Progenitor cell of endocrine pancreas (in vitro differentiated cells): ENCODE results near the gene MACROD2. TPM values are rescaled to one million over a fixed set of nuclear protein-coding genes. Genes with fewer than 3 reads are reported as not detected.

Experiments
- DNase-seq: peaks from one replicate; pipeline ENCODE4 v3.0.0; 2021; ENCODE audit warnings: low spot score; ENCODE audit not compliant: unreplicated experiment
- H3K27ac Mint-ChIP-seq: 2 replicates; pipeline ENCODE4 v1.8.0; 2021; ENCODE audit warnings: mild to moderate bottlenecking, moderate library complexity, mixed read lengths
- H3K27me3 Mint-ChIP-seq: 2 replicates; pipeline ENCODE4 v1.8.0; 2021; ENCODE audit warnings: mixed read lengths
- H3K36me3 Mint-ChIP-seq: 2 replicates; pipeline ENCODE4 v1.8.0; 2022; ENCODE audit warnings: mixed read lengths; ENCODE audit not compliant: insufficient read depth
- H3K4me1 Mint-ChIP-seq: 2 replicates; pipeline ENCODE4 v1.8.0; 2021; ENCODE audit warnings: low read depth, mixed read lengths
- H3K4me3 Mint-ChIP-seq: 2 replicates; pipeline ENCODE4 v1.8.0; 2021; ENCODE audit warnings: low read depth, mild to moderate bottlenecking, moderate library complexity, mixed read lengths
- H3K9me3 Mint-ChIP-seq: 2 replicates; pipeline ENCODE4 v1.8.0; 2021; ENCODE audit warnings: low read depth, mixed read lengths
- total RNA-seq: library from RNA; stranded (reverse); gene quantifications from 2 replicates; pipeline ENCODE4 v1.2.1, GENCODE V29; 2021
- TF ChIP-seq, protein P1 (sequence below): fragments of 200-600 bp; sonication (generic); IDR thresholded peaks from one replicate; pipeline ENCODE4 v1.5.0; 2021; ENCODE audit warnings: antibody characterized with exemption, mild to moderate bottlenecking; ENCODE audit not compliant: unreplicated experiment

The MACROD2 gene
- total RNA-seq, 1 donor from 2014 or later, result 7.6 TPM

DNA sequence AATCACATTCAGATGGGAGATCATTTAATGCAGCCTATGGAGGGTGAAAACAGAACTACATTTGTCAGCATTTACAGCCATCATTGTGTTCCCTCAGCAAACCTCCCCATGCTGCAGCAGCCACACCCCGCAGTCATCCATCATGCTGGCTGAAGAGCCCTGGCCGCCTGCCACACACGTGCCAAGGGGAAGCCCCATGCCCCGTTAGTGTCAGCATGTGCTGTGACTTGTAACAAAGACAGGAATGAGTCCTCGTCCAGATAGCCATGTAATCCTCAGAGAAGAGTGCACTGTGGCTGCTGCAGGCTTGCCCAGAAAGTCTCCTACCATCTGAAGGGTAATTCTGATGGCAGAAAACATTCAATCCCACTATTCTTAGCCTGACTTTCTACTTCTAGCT, 1480.2 kb downstream of the MACROD2 start:
- no peak overlapping the region for H3K4me3 Mint-ChIP-seq

DNA sequence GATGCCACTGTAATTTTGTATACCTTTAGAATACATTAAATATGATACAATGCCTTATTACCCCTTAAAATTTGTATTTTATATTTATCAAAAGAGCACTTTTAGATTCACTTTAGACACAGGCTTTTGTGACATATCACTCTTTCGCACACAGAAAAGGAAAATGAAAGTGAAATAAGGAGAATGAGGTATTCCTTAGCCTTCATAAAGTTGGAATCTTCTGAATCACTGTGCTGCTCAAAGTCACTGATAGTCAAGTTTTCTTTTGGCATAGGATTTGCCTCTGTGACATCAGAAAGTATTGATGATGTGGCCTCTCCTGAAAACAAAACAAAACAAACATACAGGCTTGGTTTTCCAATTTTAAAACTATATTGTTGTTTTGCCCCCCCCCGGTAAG, 1480.9 kb downstream of the MACROD2 start:
- Mint-ChIP-seq H3K27me3 (peaks cover 3% of the 10 kb centered on the region), H3K36me3 (no peaks in the 10 kb centered on the region), H3K4me1 (peaks cover 3% of the 10 kb centered on the region), H3K9me3 (peaks cover 3% of the 10 kb centered on the region), H3K4me3 (no peak overlapping the region), H3K27ac (no peak overlapping the region)
- TF ChIP-seq, protein P1, sequence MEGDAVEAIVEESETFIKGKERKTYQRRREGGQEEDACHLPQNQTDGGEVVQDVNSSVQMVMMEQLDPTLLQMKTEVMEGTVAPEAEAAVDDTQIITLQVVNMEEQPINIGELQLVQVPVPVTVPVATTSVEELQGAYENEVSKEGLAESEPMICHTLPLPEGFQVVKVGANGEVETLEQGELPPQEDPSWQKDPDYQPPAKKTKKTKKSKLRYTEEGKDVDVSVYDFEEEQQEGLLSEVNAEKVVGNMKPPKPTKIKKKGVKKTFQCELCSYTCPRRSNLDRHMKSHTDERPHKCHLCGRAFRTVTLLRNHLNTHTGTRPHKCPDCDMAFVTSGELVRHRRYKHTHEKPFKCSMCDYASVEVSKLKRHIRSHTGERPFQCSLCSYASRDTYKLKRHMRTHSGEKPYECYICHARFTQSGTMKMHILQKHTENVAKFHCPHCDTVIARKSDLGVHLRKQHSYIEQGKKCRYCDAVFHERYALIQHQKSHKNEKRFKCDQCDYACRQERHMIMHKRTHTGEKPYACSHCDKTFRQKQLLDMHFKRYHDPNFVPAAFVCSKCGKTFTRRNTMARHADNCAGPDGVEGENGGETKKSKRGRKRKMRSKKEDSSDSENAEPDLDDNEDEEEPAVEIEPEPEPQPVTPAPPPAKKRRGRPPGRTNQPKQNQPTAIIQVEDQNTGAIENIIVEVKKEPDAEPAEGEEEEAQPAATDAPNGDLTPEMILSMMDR, result no peak
- DNase-seq, result no peak

More for the DNA sequence above, 1480.2 kb downstream of the MACROD2 start:
- H3K9me3 Mint-ChIP-seq, result no peaks in the 10 kb centered on the region
- H3K27ac Mint-ChIP-seq, result no peak overlapping the region
- DNase-seq, result no peak
- H3K27me3 Mint-ChIP-seq, result peaks cover 3% of the 10 kb centered on the region
- H3K36me3 Mint-ChIP-seq, result no peaks in the 10 kb centered on the region
- TF ChIP-seq, protein P1, result no peak
- H3K4me1 Mint-ChIP-seq, result peaks cover 3% of the 10 kb centered on the region

DNA sequence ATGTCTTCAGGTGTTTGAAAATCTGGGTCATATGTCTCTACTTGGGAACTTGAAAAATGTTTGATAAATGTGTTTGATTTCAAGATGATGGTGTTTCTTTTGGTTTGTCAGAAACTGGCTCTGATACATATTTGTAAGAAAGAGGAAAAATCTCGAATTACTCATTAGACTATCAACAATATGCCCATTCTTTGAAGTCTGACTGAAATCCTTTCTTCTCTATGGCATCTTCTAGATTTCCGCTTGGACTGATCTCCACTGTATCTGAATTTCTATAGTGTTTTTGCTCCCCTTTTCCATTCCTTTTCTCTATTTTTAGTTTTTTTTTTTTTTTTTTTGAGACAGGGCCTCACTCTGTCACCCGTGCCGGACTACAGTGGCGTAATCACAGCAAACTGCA, 1481.5 kb downstream of the MACROD2 start:
- no peak for DNase-seq
- TF ChIP-seq, protein P1, result no peak

DNA sequence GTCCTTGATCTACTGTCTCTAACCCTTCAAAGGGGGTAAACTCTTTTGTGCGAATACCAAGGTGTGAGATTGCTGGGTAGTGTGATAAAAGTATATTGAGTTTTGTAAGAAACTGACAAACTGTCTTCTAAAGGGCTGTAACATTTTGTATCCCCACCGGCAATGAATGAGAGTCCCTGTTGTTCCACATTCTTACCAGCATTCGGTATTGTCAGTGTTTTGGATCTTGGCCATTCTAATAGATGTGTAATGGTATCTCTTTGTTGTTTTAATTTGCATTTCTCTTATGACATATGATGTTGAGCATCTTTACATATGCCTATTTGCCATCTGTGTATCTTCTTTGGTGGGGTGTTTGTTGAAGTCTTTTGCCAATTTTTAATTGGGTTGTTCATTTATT, 1487.2 kb downstream of the MACROD2 start:
- Mint-ChIP-seq H3K36me3 (no peaks in the 10 kb centered on the region), H3K4me3 (no peak overlapping the region)
- TF ChIP-seq, protein P1, result peak; percentile 7

More for the DNA sequence above, 1481.5 kb downstream of the MACROD2 start:
- Mint-ChIP-seq H3K4me1 (peaks cover 3% of the 10 kb centered on the region), H3K9me3 (peaks cover 3% of the 10 kb centered on the region), H3K27me3 (peaks cover 3% of the 10 kb centered on the region), H3K4me3 (no peak overlapping the region), H3K36me3 (no peaks in the 10 kb centered on the region), H3K27ac (no peak overlapping the region)

DNA sequence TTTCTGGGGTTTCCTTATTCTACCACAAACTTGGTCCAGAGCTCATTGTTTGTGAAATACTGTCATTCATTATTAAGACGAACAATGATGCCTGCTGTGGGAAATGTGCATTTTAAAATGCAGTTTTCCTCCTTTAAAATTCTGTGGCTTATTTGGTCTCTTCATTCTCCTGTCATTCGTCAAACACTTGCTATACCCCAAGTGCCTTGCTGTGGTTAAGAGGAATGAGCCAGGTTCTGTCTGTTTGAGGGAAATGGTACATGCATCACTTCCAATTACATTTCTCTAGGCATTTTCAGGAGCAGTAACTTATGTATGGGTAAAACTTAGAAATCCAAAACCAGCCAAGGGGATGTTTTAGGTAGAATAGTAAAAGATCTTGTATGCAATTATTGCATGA, 1490.2 kb downstream of the MACROD2 start:
- no peak overlapping the region for H3K27ac Mint-ChIP-seq
- no peaks in the 10 kb centered on the region for H3K4me1 Mint-ChIP-seq
- H3K9me3 Mint-ChIP-seq, result peaks cover 13% of the 10 kb centered on the region
- H3K27me3 Mint-ChIP-seq, result peaks cover 9% of the 10 kb centered on the region
- no peaks in the 10 kb centered on the region for H3K36me3 Mint-ChIP-seq
- TF ChIP-seq, protein P1, result no peak
- DNase-seq, result no peak
- H3K4me3 Mint-ChIP-seq, result no peak overlapping the region

More for the DNA sequence above, 1487.2 kb downstream of the MACROD2 start:
- Mint-ChIP-seq H3K9me3 (peaks cover 13% of the 10 kb centered on the region), H3K27me3 (peaks cover 3% of the 10 kb centered on the region), H3K27ac (no peak overlapping the region), H3K4me1 (no peaks in the 10 kb centered on the region)
- DNase-seq, result no peak
